NOMO-1 treated with dmso at 0.1 percent for 144 hours (cell line): ENCODE results near the gene PCBP3.
"Not testable (repeated sequence)": the region's sequence is repeated elsewhere in the genome, so short reads cannot be mapped to it uniquely, and the experiment has no call there.

Experiments used
- DNase-seq: peaks from one replicate; lab custom pipeline; 2025; ENCODE audit not compliant: unreplicated experiment; lab: John Stamatoyannopoulos, UW

The PCBP3 gene

GRCh38 chr21:45634511-45635183, 8.9 kb upstream of the PCBP3 start:
- no peak for DNase-seq

DNA sequence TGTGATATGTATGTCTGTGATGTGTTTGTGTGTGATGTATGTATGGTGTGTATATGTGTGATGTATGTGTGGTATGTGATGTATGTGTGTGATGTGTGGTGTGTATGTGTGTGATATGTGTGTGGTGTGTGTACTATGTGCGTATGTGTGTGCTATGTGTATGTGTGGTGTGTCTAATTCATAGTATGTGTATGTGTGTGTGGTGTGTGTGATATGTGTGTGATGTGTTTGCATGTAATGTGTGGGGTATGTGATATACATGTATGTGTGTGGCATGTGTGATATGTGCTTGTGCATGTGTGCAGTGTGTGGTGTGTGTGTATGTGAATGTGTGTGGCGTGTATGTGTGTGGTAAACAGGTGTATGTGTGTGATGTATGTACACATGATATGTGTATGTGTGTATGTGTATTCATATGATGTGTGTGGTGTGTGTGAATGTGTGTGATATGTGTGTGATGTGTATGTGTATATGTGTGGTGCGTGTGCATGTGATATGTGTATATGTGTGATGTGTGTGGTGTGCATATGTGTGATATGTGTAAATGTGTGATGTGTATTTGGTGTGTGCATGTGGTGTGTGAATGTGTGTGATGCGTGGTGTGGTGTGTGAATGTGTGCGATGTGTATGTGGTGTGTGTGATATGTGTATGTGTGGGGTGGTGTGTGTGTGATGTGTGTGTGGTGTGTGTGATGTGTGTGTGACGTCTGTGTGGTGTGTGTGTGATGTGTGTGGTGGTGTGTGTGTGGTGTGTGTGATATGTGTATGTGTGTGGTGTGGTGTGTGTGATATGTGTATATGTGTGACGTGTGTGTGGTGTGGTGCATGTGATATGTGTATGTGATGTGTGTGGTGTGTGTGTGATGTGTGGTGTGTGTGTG, 8.0 kb upstream of the PCBP3 start:
- DNase-seq: no peak

DNA sequence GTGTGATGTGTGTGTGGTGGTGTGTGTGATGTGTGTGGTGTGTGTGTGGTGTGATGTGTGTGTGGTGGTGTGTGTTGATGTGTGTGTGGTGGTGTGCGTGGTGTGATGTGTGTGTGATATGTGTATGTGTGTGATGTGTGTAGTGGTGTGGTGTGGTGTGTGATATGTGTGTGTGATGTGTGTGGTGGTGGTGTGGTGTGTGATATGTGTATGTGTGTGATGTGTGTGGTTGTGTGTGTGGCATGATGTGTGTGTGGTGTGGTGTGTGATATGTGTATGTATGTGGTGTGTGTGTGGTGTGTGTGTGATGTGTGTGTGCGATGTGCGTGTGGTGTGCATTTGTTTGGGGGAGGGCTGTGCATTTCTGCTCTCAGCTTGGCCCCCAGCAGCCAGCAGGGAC, 7.1 kb upstream of the PCBP3 start:
- no peak for DNase-seq

GRCh38 chr21:45636951-45637646, 6.4 kb upstream of the PCBP3 start:
- DNase-seq: no peak

- DNase-seq: no peak
Measured at GRCh38 chr21:45637883-45638282, 5.6 kb upstream of the PCBP3 start.

- DNase-seq: no peak
Measured at GRCh38 chr21:45638707-45639106, 4.8 kb upstream of the PCBP3 start.

DNA sequence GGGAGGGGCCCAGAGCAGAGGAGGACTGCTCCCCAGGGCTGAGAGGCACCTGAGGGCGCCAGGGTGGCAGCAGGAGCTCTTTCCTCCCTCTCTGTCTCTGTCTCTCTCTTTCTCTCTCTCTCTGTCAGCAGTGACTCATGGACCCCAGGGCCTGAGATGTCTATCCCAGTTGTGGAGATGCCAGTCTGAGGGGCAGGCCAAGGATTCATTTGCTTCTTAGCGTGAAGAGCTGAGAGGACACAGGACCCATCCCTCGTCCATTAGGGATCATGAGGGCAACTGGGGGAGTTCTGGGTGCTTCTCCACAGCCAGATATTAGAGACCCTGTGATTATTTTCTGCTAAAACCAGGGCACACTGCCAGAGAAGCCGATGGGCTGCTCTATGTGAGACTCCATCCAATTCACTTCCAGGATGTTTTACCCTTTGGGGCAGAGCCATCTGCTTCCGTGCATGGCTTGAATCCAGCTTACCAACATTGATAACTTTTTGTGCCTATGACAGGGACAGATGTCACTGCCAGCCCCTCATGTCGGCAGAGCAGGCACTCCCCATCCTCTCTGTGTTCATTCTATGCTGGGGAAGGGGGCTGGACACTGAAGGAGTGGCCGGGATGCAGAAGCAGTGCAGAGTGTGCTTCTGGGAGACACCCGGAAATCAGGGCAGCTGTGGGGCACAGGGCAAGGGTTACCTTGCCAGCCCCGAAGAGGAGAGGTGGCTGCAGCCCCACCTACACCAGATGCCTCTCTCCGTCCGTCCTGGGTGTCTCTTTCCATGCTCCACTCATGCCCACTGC, 4.1 kb upstream of the PCBP3 start:
- DNase-seq: no peak

- peak; percentile 28 for DNase-seq
Measured at GRCh38 chr21:45640001-45640887, 3.3 kb upstream of the PCBP3 start.

- DNase-seq: no peak
Measured at GRCh38 chr21:45640888-45641479, 2.5 kb upstream of the PCBP3 start.

GRCh38 chr21:45641480-45642035, 2.0 kb upstream of the PCBP3 start:
- DNase-seq: no peak

GRCh38 chr21:45642122-45642813, 1.3 kb upstream of the PCBP3 start:
- no peak for DNase-seq

DNA sequence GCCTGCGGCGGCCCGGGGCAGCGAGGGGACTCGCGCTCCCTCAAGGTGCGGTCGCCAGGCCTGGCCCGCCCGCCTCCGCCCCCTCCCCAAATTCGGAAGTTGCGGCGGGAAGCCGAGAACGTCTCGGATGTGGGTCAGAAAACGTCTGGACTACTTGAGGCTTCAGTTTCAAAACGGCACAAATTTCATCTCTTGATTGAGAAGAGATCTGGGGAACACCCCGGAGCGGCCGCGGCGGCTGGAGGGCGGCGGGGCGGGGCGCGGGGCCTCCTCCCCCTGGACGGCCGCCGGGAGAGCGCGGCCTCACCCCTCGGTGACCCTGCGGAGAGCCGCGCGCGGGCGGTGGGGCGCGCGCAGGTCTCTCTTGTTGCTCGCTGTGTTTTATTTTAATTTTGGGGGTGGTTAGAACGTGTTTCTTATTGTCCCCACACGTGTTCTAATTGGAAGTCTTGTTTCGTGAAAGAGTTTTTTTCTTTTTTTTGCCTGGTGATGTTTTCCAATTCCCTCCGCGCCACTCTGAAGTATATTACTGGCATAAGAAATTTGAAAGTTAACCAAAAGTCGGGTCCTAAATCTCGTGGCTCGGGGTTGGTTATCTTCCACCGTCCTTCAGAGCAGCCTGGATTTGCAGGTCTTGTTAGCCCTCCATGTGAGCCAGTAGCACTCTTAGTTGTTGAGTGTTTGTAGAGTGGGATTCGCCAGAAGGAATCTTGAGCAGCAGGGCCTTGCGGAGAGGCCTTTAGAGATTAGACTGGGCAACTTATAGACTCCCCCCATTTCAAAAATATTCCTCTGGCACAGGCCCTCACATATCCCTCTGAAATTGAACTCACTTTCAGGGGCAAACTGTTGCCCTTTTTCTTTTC, 749 bp downstream of the PCBP3 start:
- DNase-seq: peak; percentile 7

DNA sequence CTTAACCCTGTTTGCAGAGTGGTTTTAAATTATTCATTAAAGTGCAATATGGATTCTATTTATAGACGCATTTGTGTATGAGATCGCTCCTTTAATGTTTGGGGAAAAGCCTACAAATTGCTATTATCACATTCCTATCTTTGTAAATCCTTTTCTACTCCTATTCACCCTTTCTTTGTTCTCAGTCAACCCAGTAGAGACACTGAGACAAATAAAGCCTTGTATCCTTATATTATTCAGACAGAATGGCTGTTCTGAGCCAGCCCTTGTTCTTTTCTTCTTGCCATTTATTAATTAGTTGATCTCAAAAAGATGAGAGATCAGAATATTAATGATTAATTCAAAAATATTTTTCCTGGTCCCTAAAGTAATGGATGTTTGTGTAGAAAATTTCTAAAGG, 8.4 kb downstream of the PCBP3 start:
- no peak for DNase-seq

DNA sequence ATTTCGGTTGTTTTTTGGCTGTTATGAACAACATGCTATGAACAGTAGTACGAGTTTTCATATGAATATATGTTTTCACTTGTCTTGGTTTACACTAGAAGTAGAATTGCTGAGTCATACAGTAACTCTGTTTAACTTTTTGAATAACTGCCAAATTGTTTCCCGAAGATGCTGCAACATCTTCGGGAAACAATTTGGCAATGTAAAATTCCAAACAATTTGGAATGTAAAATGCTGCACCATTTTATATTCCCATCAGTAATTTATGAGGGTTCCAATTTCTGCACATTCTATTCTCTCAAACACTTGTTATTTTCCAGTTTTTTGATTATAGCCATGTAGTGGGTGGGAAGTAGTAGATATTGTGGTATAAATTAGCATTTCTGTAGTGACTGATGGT, 11.6 kb downstream of the PCBP3 start:
- DNase-seq: no peak

DNA sequence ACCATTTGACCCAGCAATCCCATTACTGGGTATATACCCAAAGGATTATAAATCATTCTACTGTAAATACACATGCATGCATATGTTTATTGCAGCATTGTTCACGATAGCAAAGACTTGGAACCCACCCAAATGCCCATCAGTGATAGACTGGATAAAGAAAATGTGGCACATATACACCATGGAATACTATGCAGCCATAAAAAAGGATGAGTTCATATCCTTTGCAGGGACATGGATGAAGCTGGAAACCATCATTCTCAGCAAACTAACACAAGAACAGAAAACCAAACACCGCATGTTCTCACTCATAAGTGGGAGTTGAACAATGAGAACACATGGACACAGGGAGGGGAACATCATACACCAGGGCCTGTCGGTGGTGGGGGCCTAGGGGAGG, 12.6 kb downstream of the PCBP3 start:
- DNase-seq: not testable (repeated sequence)

GRCh38 chr21:45661913-45662622, 18.5 kb downstream of the PCBP3 start:
- not testable (repeated sequence) for DNase-seq

DNA sequence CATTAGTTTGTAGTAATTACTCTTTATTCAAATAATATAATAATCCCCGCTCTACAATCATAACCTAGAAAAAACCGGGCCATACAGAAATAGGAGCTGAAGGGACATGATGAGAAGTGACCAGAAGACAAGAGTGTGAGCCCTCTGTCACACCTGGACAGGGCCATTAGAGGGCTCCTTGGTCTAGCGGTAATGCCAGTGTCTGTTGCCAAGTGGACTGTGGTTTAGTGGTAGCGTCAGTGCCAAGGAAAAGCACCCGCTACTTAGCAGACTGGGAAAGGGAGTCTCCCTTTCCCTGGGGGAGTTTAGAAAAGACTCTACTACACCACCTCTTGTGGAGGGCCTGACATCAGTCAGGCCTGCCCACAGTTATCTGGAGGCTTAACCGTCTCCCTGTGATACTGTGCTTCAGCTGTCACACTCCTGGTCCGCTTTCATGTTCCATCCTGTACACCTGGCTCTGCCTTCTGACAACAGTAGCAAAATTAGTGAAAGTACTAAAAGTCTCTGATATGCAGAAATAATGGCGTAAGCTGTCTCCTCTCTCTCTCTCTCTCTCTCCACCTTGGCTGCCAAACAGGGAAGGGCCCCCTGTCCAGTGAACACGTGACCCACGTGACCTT, 19.2 kb downstream of the PCBP3 start:
- DNase-seq: not testable (repeated sequence)
